Inferior parietal cortex (tissue), 1 donor: ENCODE data around the gene DUSP28.

ENCODE experiments used
- DNase-seq: peaks from one replicate; pipeline ENCODE4 v3.0.0-alpha.2; 2016; ENCODE audit errors: extremely low spot score

DUSP28 gene

DNA sequence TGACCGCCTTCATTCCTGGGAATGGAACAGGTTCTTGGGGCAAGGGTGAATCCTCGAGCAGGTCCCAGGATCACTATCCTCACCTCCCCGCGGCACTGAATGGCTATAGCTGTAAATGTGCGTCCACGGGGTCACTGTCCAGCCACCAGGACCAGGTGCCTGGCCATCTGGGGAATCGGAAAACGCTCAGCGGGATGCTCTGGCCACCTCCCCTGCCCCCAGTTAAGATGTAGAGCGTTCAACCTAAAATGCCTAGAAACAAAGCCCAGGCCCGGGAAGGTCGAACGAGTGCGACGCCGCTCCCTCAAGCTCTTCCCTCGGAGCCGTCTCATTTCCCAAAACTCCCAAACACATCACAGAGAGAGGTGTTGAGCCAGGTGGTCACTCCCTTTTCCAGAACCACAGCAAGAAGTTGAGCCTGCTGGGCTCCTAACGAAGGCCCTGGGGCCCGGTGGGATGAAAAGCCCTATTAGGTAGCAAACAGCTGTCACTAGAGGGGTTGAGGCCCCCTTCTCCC lies 25.6 kb downstream of the DUSP28 start:
- DNase-seq = no peak

DNA sequence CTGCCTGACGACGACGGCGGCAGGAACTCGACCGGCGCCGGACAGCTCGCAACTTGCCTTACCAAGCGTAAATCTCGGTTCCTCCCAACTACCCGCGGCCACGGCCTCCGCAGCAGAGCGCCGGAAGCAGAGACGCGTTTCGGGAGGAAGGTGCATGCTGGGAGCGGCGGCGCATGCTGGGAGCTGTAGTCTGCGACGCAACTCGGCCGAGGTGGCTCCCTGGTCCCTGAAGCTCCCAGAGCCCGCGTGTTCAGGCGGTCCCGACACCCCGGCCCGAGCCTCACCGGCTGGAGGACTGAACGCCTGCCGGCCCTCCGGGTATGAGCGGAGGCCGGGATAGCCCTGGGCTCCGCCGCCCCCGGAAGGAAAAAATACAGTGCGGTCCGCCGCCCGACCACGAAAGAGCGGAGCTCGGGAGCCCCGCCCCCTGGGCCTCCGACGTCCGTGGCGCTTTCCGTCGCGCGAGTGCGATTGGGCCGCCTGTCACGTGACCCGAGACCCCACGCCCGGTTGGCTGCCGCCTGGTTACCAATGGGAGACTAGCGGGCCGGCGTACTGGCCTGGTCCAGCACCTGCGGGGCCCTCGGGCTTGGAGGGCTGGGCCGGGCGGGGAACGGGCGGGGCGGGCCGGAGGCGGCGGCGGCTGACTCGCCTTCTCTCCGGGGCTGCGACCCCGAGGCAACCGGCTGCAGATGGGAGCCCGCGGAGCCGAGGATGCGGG lies 26.2 kb downstream of the DUSP28 start, which contains the start of gene CAPN10:
Gene CAPN10 (plus strand): TSS at position 537 of the 721 bp plus-strand sequence. CDS start 178 bp downstream, at position 715.
- peak; percentile 96 for DNase-seq

DNA sequence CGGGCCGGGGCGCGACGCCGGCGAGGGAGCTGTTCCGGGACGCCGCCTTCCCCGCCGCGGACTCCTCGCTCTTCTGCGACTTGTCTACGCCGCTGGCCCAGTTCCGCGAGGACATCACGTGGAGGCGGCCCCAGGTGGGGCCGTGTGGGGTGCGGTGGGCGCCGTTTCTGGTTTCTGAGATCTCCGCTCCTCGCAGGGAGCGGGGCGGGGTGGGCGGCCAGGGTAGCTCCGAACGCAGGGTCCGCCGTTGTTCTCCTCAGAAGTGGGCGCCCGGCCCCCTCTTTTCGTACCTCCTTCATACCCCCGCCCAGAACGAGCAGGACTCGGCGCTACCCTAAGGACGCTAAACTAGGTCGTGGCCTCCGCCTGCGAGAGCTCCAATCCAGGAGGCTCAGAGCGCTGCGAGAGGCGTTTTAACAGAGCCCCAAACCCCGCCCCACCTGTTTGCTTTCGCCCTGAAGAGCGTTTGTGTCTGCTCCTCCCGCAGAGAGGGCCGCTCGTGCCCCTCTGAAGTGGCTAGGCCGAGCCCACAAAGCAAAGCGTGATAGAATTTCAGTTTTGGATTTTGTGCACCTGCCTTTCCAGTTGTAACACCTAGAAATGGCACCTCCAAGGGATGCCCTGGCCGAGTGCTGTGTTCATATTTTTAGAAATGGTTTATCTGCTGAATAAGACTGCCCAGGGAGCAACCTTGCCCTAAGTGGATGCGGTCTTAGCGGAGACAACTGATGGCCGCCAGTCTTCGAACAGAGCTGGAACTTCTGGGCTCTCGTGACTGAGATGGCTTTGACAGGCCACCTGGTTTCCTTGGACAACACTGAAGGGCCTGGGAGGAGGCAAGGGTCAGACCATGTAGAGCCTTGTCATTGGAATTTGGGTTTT lies 27.0 kb downstream of the DUSP28 start:
- DNase-seq = no peak

DNA sequence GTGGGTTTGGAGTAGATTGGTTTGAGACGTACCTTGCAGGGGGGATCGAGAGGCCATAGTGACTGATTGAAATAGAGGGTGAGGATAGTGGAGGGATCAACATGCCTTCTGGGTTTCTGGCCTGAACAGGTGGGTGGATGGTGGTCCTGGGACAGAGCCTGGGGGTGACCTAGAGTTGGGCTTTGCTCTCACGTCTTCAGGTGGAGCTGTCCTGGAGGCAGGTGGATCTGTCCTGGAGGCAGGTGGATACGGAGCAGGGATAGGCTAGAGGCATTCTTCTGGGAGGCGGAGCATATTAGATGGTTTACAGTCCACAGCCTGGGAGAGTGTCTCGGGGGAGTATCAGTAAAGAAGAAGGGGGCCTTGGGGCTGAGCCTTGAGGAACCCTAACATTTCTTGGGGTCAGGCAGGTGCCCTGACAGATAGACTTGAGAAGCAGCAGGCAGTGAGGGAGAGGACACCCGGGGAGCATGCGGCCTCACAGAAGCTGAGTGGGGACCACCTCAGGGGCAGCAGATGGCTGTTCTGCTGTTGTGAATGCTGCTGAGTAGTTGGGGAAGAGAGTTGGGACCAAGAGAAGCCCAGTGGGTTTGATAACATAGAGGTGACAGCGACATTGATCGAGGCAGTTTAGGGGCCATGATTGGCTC lies 28.0 kb downstream of the DUSP28 start:
- no peak for DNase-seq

DNA sequence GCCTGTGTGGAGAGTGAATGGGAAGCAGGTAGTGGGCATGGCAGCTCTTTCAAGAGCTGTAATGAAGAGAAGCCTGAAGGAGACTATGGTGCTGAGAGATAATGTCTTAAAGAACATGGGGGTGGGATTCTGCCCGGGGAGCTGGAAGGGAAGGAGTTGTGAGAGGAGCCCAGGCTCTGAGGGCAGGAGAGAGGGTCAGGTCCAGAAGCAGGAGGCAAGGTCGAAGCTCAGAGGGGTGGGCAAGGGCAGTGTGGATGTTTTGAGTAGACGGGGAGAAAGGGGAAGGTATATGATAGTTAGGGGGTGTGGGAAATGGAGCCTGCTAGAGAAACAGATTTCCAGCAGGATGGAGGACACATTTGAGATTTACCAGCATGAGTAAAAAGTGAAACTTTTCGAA lies 28.5 kb downstream of the DUSP28 start:
- DNase-seq = no peak

GRCh38 chr2:240589375-240589774 lies 29.2 kb downstream of the DUSP28 start:
- no peak for DNase-seq

- DNase-seq = no peak
These were observed 29.8 kb downstream of the DUSP28 start for GRCh38 chr2:240589850-240590525.

DNA sequence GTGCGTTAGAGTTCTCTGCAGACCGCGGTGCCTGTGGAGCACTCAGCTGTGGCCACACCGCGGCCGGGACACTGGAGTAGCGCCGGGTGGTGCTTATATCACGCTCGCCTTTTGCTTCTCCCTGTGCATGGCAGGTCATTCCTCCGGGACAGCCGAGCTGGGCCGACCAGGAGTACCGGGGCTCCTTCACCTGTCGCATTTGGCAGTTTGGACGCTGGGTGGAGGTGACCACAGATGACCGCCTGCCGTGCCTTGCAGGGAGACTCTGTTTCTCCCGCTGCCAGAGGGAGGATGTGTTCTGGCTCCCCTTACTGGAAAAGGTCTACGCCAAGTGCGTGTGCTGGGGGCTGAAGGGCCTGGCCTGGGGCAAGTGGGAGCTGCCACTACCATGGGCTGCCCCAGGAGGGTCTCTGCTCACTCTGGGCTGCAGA lies 30.5 kb downstream of the DUSP28 start:
- DNase-seq = no peak

DNA sequence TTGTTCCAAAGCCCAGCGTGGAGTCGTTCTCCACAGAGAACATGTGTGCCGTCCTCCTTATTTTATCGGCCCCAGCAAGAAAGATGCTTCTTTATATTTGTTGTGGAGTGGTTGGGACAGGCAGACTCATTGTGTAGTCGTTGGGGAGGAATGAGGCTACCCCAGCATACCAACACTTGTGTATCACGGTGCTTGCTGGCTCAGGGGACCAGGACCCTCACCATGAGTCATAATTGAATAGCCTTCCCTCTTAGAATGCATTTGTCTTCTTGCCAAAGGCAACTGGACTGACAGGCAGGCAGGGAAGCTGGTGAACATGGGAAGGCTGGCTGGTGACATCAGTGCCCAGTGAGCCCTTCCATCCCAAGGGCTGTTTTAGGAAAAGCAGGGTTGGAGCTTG lies 31.1 kb downstream of the DUSP28 start:
- no peak for DNase-seq

DNA sequence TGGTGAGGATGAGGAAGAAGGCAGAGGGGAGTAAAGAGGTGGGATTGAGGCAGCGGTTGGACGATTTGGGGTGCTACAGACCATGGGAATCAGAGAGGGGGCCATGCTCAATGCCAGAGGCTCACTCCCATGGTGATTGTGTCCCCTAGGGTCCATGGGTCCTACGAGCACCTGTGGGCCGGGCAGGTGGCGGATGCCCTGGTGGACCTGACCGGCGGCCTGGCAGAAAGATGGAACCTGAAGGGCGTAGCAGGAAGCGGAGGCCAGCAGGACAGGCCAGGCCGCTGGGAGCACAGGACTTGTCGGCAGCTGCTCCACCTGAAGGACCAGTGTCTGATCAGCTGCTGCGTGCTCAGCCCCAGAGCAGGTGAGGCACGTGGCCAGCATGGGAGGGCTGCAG lies 31.6 kb downstream of the DUSP28 start:
- no peak for DNase-seq

DNA sequence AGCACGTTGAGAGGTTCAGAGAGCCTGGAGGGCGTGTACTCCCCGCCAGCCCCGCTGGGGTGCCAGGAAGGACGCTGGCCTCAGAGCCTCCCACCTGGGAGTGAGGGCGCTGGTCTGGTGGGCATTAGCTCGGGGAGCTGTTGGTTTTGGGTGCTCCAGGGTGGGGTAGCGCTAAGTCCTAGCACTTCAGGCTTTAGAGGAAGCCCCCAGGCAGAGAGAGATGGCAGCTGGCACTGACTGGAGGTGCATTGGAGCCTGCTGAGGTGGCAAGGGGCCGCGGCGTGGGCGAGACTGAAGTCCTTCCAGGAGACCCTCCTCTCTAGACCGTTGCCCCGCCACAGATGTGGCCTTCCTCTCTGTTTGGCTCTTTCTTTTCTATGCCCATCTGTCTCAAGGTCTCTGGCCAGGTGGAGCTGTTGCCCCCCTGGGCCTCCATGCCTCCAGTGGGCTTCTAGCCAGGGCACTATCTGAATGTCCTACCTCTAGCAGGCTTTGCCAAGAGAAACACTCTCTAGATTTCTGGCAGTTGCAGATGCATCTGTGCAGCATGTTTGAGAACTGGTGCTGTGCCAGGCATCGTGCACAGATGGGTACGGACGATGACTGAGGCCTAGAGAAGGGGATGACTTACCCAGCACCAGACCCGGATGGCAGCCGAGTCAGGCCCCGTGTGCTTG lies 33.0 kb downstream of the DUSP28 start:
- no peak for DNase-seq

GRCh38 chr2:240593703-240594451 lies 33.7 kb downstream of the DUSP28 start:
- no peak for DNase-seq

GRCh38 chr2:240594511-240595380 lies 34.6 kb downstream of the DUSP28 start:
- DNase-seq = no peak

DNA sequence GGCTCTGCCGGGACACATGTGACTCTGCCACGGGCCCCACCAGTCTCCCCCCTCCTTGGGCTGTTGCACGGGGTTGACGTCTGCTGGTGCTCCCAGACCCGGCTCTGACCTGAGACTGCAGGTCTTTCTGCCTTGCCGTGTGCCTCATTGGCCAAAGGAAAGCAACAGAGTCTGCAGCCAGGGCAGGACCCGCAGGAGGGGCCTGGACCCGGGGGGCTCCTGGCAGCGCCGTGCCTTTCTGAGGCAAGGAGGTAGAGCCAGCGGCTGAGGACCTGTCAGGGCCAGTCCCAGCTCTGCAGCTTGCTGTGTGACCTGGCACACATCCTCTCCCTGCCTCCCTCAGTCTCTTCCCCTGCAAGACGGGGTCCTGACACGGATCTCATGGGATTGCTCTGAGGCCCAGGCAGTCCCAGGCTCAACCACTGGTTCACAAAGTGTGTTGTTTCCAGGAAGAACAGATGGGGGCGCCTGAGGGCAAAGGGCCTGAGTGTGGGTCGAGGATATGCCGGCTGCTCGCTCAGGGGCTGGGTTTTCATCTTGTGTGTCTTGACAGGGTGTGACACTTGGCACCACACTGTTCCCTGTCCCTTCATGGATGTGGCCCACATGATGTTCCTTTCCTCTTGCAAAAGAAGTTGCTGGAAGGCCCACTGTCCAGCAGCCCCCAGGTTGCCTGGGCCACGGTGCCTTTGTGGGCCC lies 35.4 kb downstream of the DUSP28 start:
- DNase-seq = no peak

- no peak for DNase-seq
These were observed 35.9 kb downstream of the DUSP28 start for GRCh38 chr2:240596080-240596460.

DNA sequence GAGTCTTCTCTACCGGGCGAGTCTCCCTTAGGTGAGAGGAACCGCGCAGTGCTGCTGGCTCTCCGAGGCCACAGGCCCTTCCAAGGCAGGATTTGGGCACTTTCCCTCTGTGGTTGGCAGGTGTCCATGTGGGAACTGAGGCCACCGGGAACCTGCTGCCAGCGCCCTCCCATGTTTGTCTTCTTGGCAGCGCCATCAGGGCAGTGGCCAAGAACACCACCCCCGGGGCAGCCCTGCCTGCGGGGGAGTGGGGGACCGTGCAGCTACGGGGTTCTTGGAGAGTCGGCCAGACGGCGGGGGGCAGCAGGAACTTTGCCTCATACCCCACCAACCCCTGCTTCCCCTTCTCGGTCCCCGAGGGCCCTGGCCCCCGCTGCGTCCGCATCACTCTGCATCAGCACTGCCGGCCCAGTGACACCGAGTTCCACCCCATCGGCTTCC lies 36.4 kb downstream of the DUSP28 start:
- DNase-seq = peak; percentile 53

- DNase-seq = no peak
These were observed 36.9 kb downstream of the DUSP28 start for GRCh38 chr2:240597054-240597418.

- DNase-seq = no peak
These were observed 37.4 kb downstream of the DUSP28 start for GRCh38 chr2:240597419-240598181.
